Endodermal cell (in vitro differentiated cells): Measurements from ENCODE around the gene SHE. TPM values are rescaled to one million over a fixed set of nuclear protein-coding genes. Genes with fewer than 3 reads are reported as not detected.

Experiments used
- DNase-seq: peaks from one replicate; pipeline ENCODE4 v3.0.0-alpha.2; 2017
- H3K27ac ChIP-seq: 2 replicates; pipeline ENCODE4 v1.5.1; 2013; ENCODE audit warnings: mild to moderate bottlenecking, low read depth, low read length, moderate library complexity
- H3K27me3 ChIP-seq: 2 replicates; pipeline ENCODE4 v1.6.1; 2013; ENCODE audit warnings: mild to moderate bottlenecking, low read length, moderate library complexity; ENCODE audit not compliant: insufficient read depth, control insufficient read depth, poor library complexity, severe bottlenecking
- H3K36me3 ChIP-seq: 2 replicates; pipeline ENCODE4 v1.7.0; 2013; ENCODE audit warnings: mild to moderate bottlenecking, low read length, moderate library complexity; ENCODE audit not compliant: control insufficient read depth, insufficient read depth
- H3K4me1 ChIP-seq: one replicate; pipeline ENCODE4 v1.7.0; 2013; ENCODE audit warnings: low read length; ENCODE audit not compliant: control insufficient read depth, insufficient read depth
- H3K4me3 ChIP-seq: 2 replicates; pipeline ENCODE4 v1.5.1; 2013; ENCODE audit warnings: mild to moderate bottlenecking, low read length, moderate library complexity
- H3K9ac ChIP-seq: 2 replicates; pipeline ENCODE4 v1.6.1; 2013; ENCODE audit warnings: mild to moderate bottlenecking, low read length, moderate library complexity; ENCODE audit not compliant: poor library complexity, severe bottlenecking; ENCODE audit errors: extremely low read depth
- H3K9me3 ChIP-seq: 2 replicates; pipeline ENCODE4 v1.6.1; 2013; ENCODE audit warnings: mild to moderate bottlenecking, low read length, moderate library complexity; ENCODE audit not compliant: control insufficient read depth
- H3K27ac Mint-ChIP-seq: 2 replicates; pipeline ENCODE4 v1.8.0; 2020; ENCODE audit warnings: mixed read lengths
- H3K27me3 Mint-ChIP-seq: 2 replicates; pipeline ENCODE4 v1.8.0; 2021; ENCODE audit warnings: mild to moderate bottlenecking, mixed read lengths; ENCODE audit not compliant: insufficient read depth
- H3K36me3 Mint-ChIP-seq: 2 replicates; pipeline ENCODE4 v1.8.0; 2020; ENCODE audit warnings: low read depth, mixed read lengths
- H3K4me1 Mint-ChIP-seq: 2 replicates; pipeline ENCODE4 v1.8.0; 2020; ENCODE audit warnings: mixed read lengths
- H3K4me3 Mint-ChIP-seq: 2 replicates; pipeline ENCODE4 v1.8.0; 2020; ENCODE audit warnings: mild to moderate bottlenecking, moderate library complexity, mixed read lengths
- H3K9me3 Mint-ChIP-seq: 2 replicates; pipeline ENCODE4 v1.8.0; 2020; ENCODE audit warnings: mild to moderate bottlenecking, mixed read lengths
- WGBS, 2 experiments: methylation state at CpG; one replicate each; pipeline versions ENCODE4 v1.1.5 to v1.1.7; 2013; ENCODE audit warnings: missing lambda C conversion rate in 2 of 2, mixed read lengths in 1 of 2; ENCODE audit not compliant: insufficient coverage in 1 of 2, insufficient read length in 1 of 2; 5-methylcytosine and 5-hydroxymethylcytosine counted together
- total RNA-seq, 2 donors: library from RNA; stranded (reverse); fragmentation: NEBNext Ultra II Directional in 1 of 2; extraction: Animal tissue kit (Norgen Biotek cat#: 25700) in 1 of 2; gene quantifications; 2 replicates in 1 of 2; 3 replicates in 1 of 2; pipeline ENCODE4 v1.2.1, GENCODE V29; 2021
- TF ChIP-seq, protein P1 (sequence below): fragments of 200-600 bp; sonication (generic); conservative IDR thresholded peaks from 2 replicates; pipeline ENCODE4 v1.5.0; 2021; ENCODE audit warnings: antibody characterized with exemption, mild to moderate bottlenecking

The SHE gene
- total RNA-seq, 2 donors from 2014 or later = 0.24 to 0.35 TPM

DNA sequence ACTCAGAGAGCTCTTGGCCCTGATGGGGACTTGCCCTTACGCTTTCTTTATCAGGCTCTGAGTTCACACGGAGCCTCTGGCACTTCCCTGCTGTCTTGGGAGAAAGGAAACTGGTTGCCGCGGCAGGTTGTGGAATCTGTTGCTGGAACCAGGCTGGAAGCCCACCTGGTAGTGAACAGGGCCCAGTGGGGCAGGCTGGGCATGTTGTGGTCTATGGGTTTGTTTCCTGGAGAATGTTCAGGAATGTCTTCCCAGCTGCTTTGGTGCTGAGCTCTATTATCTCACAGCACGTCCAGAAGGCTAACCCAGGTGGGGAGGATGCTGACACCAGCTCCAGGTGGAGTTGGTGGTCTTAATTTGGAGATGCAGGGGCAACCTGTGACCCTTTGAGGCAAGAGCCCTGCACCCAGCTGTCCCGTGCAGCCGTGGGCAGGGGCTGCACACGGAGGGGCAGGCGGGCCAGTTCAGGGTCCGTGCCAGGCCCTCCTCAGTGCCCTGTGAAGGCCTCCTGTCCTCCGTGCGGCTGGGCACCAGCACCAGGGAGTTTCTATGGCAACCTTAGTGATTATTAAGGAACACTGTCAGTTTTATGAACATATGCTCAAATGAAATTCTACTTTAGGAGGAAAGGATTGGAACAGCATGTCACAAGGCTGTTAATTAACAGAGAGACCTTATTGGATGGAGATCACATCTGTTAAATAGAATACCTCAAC, 33.5 kb downstream of the SHE start:
- no peaks in the 10 kb centered on the region for H3K36me3 Mint-ChIP-seq
- H3K27ac Mint-ChIP-seq = no peak overlapping the region
- Histone ChIP-seq H3K9ac (no peak overlapping the region), H3K9me3 (no peaks in the 10 kb centered on the region), H3K4me3 (no peak overlapping the region), H3K4me1 (peaks cover 3% of the 10 kb centered on the region), H3K36me3 (no peaks in the 10 kb centered on the region), H3K27me3 (no peaks in the 10 kb centered on the region), H3K27ac (peak overlapping the region; percentile 44)
- no peak for DNase-seq
- no peaks in the 10 kb centered on the region for H3K27me3 Mint-ChIP-seq
- H3K4me1 Mint-ChIP-seq = peaks cover 5% of the 10 kb centered on the region
- WGBS, 2 experiments = 75 to 86% methylated on average over 6 to 12 of the region's 12 CpGs
- no peak overlapping the region for H3K4me3 Mint-ChIP-seq
- H3K9me3 Mint-ChIP-seq = no peaks in the 10 kb centered on the region
- TF ChIP-seq, protein P1, sequence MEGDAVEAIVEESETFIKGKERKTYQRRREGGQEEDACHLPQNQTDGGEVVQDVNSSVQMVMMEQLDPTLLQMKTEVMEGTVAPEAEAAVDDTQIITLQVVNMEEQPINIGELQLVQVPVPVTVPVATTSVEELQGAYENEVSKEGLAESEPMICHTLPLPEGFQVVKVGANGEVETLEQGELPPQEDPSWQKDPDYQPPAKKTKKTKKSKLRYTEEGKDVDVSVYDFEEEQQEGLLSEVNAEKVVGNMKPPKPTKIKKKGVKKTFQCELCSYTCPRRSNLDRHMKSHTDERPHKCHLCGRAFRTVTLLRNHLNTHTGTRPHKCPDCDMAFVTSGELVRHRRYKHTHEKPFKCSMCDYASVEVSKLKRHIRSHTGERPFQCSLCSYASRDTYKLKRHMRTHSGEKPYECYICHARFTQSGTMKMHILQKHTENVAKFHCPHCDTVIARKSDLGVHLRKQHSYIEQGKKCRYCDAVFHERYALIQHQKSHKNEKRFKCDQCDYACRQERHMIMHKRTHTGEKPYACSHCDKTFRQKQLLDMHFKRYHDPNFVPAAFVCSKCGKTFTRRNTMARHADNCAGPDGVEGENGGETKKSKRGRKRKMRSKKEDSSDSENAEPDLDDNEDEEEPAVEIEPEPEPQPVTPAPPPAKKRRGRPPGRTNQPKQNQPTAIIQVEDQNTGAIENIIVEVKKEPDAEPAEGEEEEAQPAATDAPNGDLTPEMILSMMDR = no peak

DNA sequence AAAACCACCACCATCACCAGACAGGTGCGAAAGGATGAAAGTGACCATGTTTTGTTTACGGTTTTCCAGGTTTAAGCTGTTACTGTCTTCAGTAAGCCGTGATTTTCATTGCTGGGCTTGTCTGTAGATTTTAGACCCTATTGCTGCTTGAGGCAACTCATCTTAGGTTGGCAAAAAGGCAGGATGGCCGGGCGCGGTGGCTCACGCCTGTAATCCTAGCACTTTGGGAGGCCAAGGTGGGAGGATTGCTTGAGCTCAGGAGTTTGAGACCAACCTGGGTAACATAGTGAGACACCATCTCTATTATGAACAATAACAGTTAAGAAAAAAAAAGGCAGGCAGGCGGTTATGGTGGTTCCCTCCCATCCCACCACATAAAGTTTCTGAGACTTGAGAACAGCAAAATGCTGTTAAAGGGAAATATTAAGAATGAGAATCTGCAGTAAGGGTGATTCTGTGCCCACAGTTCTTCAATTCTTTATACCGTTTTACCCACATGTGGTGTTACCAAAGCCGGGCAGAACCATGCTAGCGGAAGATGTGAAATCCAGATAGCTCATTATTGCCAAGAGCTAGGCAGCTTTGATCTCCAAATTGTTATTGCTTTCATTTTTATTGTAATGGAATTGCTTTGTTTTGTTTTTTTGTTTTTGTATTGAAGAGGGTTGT, 34.6 kb downstream of the SHE start:
- H3K4me3 Mint-ChIP-seq = no peak overlapping the region
- peaks cover 5% of the 10 kb centered on the region for H3K4me1 Mint-ChIP-seq
- no peaks in the 10 kb centered on the region for H3K36me3 Mint-ChIP-seq
- TF ChIP-seq, protein P1 = no peak
- Histone ChIP-seq H3K4me1 (peaks cover 3% of the 10 kb centered on the region), H3K4me3 (no peak overlapping the region), H3K36me3 (no peaks in the 10 kb centered on the region), H3K27ac (no peak overlapping the region), H3K27me3 (no peaks in the 10 kb centered on the region), H3K9me3 (no peaks in the 10 kb centered on the region), H3K9ac (no peak overlapping the region)
- no peak overlapping the region for H3K27ac Mint-ChIP-seq
- H3K9me3 Mint-ChIP-seq = no peaks in the 10 kb centered on the region
- 92 to 93% methylated on average over 10 to 11 of the region's 11 CpGs for WGBS, 2 experiments
- no peak for DNase-seq
- H3K27me3 Mint-ChIP-seq = no peaks in the 10 kb centered on the region

DNA sequence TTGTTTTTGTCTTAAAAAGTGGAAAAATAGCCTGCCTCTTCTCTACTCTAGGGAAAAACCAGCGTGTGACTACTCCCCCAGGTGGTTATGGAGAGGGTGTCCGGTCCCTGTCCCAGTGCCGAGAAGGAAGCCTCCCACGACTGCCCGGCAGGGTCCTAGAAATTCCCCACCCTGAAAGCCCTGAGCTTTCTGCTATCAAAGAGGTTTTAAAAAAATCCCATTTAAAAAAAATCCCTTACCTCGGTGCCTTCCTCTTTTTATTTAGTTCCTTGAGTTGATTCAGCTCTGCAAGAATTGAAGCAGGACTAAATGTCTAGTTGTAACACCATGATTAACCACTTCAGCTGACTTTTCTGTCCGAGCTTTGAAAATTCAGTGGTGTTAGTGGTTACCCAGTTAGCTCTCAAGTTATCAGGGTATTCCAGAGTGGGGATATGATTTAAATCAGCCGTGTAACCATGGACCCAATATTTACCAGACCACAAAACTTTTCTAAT, 35.2 kb downstream of the SHE start:
- peaks cover 3% of the 10 kb centered on the region for H3K4me1 ChIP-seq
- TF ChIP-seq, protein P1 = peak; percentile 67
- no peaks in the 10 kb centered on the region for H3K27me3 Mint-ChIP-seq
- H3K36me3 Mint-ChIP-seq = no peaks in the 10 kb centered on the region
- peaks cover 5% of the 10 kb centered on the region for H3K4me1 Mint-ChIP-seq
- no peaks in the 10 kb centered on the region for H3K27me3 ChIP-seq
- H3K36me3 ChIP-seq = no peaks in the 10 kb centered on the region
- no peak overlapping the region for H3K4me3 ChIP-seq
- H3K27ac ChIP-seq = no peak overlapping the region
- no peak overlapping the region for H3K27ac Mint-ChIP-seq
- WGBS, 2 experiments = 79 to 88% methylated on average over 1 to 8 of the region's 8 CpGs
- H3K9me3 ChIP-seq = no peaks in the 10 kb centered on the region
- DNase-seq = peak; percentile 57
- H3K4me3 Mint-ChIP-seq = no peak overlapping the region
- H3K9ac ChIP-seq = no peak overlapping the region
- H3K9me3 Mint-ChIP-seq = no peaks in the 10 kb centered on the region
